HG03439 (cell line): ENCODE results near the gene CDH6.

Experiments used
- ATAC-seq: cut with Tn5 transposase; IDR thresholded peaks from one replicate; pipeline ENCODE4 v1.9.1; 2021; ENCODE audit warnings: mild to moderate bottlenecking, moderate library complexity; ENCODE audit not compliant: unreplicated experiment

CDH6 gene

GRCh38 chr5:31365776-31366175 is 172.3 kb downstream of the CDH6 start:
- ATAC-seq = no peak

DNA sequence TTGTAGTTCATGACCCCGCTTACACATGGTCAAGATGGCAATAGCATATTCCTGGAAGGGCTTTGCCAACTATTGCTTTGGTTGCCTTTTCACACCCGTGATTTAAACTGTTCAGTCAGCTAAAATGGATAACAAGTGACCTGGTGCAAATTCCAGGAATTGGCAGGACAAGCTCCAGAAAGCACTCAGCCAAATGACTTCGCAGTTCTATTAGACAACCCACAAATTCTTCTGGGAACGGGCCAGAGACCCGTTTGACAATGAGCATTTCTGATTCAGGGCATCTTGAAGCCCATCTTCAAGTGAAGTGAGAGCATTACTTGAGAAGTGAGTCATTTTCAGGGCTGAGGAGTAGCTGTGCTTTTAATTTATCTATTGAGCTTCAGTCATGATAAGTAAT is 173.5 kb downstream of the CDH6 start:
- no peak for ATAC-seq

DNA sequence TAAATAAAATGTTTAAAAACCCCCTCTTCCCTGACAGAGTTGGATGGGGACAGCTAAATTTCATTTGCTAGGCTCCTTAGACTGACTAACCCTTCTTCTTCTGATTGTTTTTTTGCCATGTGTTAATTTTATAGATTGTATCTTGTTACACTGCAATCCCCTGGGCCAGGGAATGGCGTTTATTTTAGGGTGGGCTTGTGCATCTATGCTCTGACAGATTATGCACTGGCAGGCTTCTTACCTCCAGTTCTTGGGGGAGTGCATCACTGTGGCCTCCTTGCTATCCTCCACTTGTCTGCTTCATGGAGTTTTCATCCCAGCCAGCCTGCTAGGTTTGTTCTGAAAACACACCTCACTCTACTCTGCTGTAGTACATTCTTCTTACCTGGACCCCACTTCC is 178.6 kb downstream of the CDH6 start:
- ATAC-seq = no peak

- ATAC-seq = no peak
Measured at GRCh38 chr5:31375999-31376720, 182.7 kb downstream of the CDH6 start.

GRCh38 chr5:31377274-31377946 is 183.9 kb downstream of the CDH6 start:
- no peak for ATAC-seq

DNA sequence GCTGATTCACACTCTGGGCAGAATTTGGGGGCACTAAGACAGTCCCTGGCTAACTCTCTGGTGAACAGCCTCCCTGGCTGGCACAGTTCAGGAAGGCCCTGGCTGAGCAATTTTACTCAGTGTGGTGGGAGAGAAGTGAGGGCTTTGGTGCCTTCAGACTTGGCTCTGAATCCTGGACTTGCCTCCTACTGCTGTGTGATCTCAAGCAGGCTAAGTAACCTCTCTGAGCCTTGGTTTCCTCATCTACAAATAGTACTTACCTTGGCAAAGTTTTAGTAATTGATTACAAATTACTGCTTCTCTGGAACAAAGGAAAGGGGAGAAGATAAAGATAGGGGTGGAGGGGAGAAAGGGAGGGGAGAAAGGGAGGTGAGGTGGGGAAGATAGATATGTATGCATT is 184.7 kb downstream of the CDH6 start:
- no peak for ATAC-seq
